ENCODE data around the gene C9orf153.

The C9orf153 gene

GRCh38 chr9:86185872-86186271 lies 73.6 kb downstream of the C9orf153 start:
- no peak for DNase-seq

DNA sequence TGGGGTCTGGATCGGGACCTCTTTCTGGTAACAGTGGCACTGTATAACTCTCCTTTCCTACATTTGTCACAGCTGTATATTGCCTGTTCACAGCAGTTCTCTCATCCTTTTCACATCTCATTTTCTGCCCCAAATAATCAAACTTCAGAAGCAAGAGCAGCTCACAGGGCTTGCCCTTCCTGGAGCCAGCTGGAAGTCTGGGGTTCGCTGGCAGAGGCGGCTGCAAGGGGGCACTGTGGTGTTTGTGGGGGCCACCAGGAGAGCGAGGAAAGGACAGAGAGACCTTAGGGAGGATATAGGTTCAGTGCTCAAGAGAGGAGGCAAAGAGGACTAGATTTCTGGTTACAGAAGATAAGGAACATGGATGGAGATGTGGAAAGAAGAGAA lies 75.3 kb downstream of the C9orf153 start:
- DNase-seq: no peak

GRCh38 chr9:86183229-86184137 lies 76.0 kb downstream of the C9orf153 start:
- no peak for DNase-seq

DNA sequence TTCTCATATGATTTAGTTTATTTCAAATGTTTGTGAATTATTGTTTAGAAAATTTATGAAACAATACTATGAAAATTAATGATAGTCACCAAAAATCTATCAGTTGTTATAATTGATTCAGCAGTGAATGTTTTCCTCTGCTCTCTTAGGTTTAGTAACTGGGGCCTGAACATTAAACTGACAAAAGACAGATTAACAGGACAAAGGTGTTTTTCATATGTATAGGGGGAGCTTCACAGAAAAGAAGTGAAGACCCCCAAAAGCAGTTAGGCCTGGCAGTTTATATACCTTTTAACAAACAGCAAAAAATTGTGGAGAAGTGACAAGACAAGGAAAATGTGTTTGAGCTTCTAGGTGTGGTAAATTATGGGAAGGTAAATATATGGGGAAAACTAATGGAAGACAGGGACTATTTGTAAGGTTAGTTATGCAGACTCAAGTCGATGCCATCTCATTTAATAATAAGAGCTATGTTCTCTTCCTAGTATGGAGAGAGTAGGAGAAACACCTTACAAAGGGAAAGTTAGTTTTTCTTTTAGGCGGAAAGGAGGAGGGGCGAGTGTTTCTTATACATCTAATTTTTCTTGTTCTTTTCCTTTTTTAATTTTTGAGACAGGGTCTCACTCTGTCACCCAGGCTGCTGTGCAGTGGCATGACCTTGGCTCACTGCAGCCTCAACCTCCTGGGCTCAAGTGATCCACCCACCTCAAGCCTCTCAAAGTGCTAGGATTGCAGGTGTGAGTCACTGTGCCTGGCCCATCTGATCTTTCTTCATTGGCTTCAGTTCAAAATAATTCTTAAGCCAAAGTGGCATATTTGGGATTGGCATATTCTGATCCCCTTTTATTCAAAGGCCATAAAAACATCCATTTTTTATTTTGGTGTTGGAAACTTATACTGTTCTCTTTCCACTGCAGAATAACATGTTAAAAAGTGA lies 77.8 kb downstream of the C9orf153 start:
- no peak for DNase-seq

- DNase-seq: no peak
These were observed 81.0 kb downstream of the C9orf153 start for GRCh38 chr9:86178503-86178902.

DNA sequence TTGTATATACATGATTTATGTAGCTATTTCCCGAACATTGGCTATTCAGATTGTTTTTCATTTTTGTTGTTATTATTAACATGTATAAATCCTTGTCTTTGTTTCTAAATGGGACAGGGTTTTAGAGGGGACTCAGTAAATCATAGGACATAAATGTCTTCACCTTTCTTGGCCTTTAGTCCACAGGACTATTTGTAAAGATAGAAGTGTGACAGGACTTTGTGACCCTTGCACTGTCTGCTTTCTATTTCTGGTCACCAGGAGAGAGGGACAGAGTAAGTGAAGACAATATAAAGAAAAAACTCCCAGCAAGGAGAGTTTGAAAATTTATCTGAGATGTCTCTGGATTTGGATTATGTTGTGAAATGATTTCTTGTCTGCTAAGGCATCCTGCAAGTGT lies 81.5 kb downstream of the C9orf153 start:
- DNase-seq: no peak

DNA sequence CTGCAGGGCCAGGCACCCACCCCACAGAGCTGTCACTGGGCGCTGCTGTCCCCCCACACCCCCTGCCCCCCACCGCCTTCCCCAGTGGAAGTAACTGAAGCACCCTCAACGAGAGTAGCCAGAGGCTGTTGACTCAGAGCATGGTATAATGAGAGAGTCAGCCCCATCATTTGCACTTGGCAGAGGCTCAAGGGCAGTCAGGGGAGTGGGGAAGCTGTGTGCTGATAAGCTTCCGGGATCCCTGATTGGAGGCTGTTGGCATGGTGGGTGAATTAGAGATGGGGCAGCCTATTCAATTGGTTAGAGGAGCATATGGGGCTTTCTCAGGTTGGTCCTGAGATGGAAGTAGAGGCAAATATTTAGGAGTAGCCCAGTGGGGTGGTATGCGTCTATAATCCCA lies 83.0 kb downstream of the C9orf153 start:
- DNase-seq: no peak

GRCh38 chr9:86175743-86176456 lies 83.6 kb downstream of the C9orf153 start:
- no peak for DNase-seq

GRCh38 chr9:86175223-86175622 lies 84.2 kb downstream of the C9orf153 start:
- DNase-seq: no peak
